ENCODE data around the gene TBC1D20.
"Not testable (repeated sequence)": the region's sequence is repeated elsewhere in the genome, so short reads cannot be mapped to it uniquely, and the experiment has no call there.

TBC1D20 gene

GRCh38 chr20:462199-462991 is at the start of gene TBC1D20:
TSS of gene TBC1D20 (minus strand) at chr20:462533. CDS start at chr20:462405, 128 bp downstream.
- DNase-seq = peak; percentile 90

GRCh38 chr20:510328-511057 is 48.2 kb upstream of the TBC1D20 start:
- DNase-seq = not testable (repeated sequence)

GRCh38 chr20:508364-508787 is 46.0 kb upstream of the TBC1D20 start:
- DNase-seq = not testable (repeated sequence)

- no peak for DNase-seq
Observed at GRCh38 chr20:507761-508332, 45.5 kb upstream of the TBC1D20 start.

GRCh38 chr20:507006-507758 is 44.8 kb upstream of the TBC1D20 start:
- no peak for DNase-seq

- no peak for DNase-seq
Observed at GRCh38 chr20:504632-505075, 42.3 kb upstream of the TBC1D20 start.

- no peak for DNase-seq
Observed at GRCh38 chr20:503048-503737, 40.9 kb upstream of the TBC1D20 start.

- no peak for DNase-seq
Observed at GRCh38 chr20:497979-498378, 35.6 kb upstream of the TBC1D20 start.

GRCh38 chr20:496126-496696 is 33.9 kb upstream of the TBC1D20 start:
- no peak for DNase-seq

GRCh38 chr20:492159-492558 is 29.8 kb upstream of the TBC1D20 start:
- no peak for DNase-seq

GRCh38 chr20:487655-488054 is 25.3 kb upstream of the TBC1D20 start:
- DNase-seq = no peak

GRCh38 chr20:483815-484644 is 21.7 kb upstream of the TBC1D20 start:
- DNase-seq = no peak

- no peak for DNase-seq
Observed at GRCh38 chr20:481167-481566, 18.8 kb upstream of the TBC1D20 start.

- no peak for DNase-seq
Observed at GRCh38 chr20:480044-480443, 17.7 kb upstream of the TBC1D20 start.

GRCh38 chr20:479487-479886 is 17.2 kb upstream of the TBC1D20 start:
- no peak for DNase-seq

GRCh38 chr20:478949-479429 is 16.7 kb upstream of the TBC1D20 start:
- no peak for DNase-seq

- DNase-seq = no peak
Observed at GRCh38 chr20:478010-478948, 15.9 kb upstream of the TBC1D20 start.

GRCh38 chr20:476561-477249 is 14.4 kb upstream of the TBC1D20 start:
- not testable (repeated sequence) for DNase-seq
